GM12878 (cell line): ENCODE measurements around the gene PLEKHO1. TPM values are rescaled to one million over a fixed set of nuclear protein-coding genes. Genes with fewer than 3 reads are reported as not detected.

ENCODE experiments used
- ATAC-seq: fragments of 200-7000 bp; cut with Tn5 transposase; 3 replicates; pipeline ENCODE4 v1.9.1; 2020; ENCODE audit warnings: mild to moderate bottlenecking, moderate library complexity
- BruUV-seq: library from RNA; stranded (reverse); fragments of 400-500 nt; replicated peaks from 2 replicates; lab custom pipeline; 2021; lab: Mats Ljungman, UMichigan
- CTCF ChIA-PET: fragments of 300-600 bp; sonication (Branson Sonifier 250); formaldehyde crosslinking; extraction: SDS; loops from one replicate; lab custom pipeline; 2021; ENCODE audit warnings: inconsistent platforms; lab: Yijun Ruan, JAX
- POLR2A ChIA-PET: fragments of 350-600 bp; formaldehyde crosslinking; extraction: SDS; loops from one replicate; lab custom pipeline; 2021; ENCODE audit warnings: inconsistent platforms; lab: Charles Lee
- RAD21 ChIA-PET: fragments of 300-600 bp; sonication (Branson Sonifier 250); formaldehyde crosslinking; loops from one replicate; lab custom pipeline; 2023; ENCODE audit warnings: antibody characterized with exemption; ENCODE audit not compliant: unreplicated experiment; lab: Charles Lee
- SMC1A ChIA-PET: fragments of 300-600 bp; sonication (Branson Sonifier 250); formaldehyde crosslinking; loops from one replicate; lab custom pipeline; 2023; ENCODE audit not compliant: unreplicated experiment, uncharacterized antibody; lab: Charles Lee
- DNase-seq: peaks from one replicate; pipeline ENCODE4 v3.0.0-alpha.2; 2011; ENCODE audit warnings: low read depth, low spot score
- FAIRE-seq: peaks from 3 replicates; lab custom pipeline; 2011; peaks lifted over from hg19 to GRCh38; lab: Jason Lieb, UNC
- H2AFZ ChIP-seq: 2 replicates; pipeline ENCODE4 v1.6.0; 2011; ENCODE audit warnings: low read depth, low read length, control low read depth; ENCODE audit not compliant: control insufficient read depth
- H3K27ac ChIP-seq: 2 replicates; pipeline ENCODE4 v1.5.1; 2011; ENCODE audit warnings: control low read depth; ENCODE audit not compliant: control insufficient read depth, insufficient read depth
- H3K27me3 ChIP-seq, 2 experiments: replicated peaks in 1 of 2; 2 replicates each; pipeline versions ENCODE4 v1.6.0 to v1.6.1; 2011; ENCODE audit warnings: low read length in 1 of 2; ENCODE audit not compliant: control insufficient read depth in 2 of 2, insufficient read depth in 2 of 2
- H3K36me3 ChIP-seq, 2 experiments: 2 replicates each; pipeline ENCODE4 v1.5.1; 2011; ENCODE audit warnings: low read length in 1 of 2; ENCODE audit not compliant: control insufficient read depth in 2 of 2, insufficient read depth in 2 of 2
- H3K4me1 ChIP-seq: 2 replicates; pipeline ENCODE4 v1.6.1; 2011; ENCODE audit warnings: mild to moderate bottlenecking, low read length, moderate library complexity, mixed read lengths; ENCODE audit not compliant: control insufficient read depth, insufficient read depth
- H3K4me2 ChIP-seq: 2 replicates; pipeline ENCODE4 v1.6.0; 2011; ENCODE audit warnings: control low read depth; ENCODE audit not compliant: control insufficient read depth, insufficient read depth
- H3K4me3 ChIP-seq: fragments of 200-600 bp; sonication (generic); 2 replicates; pipeline ENCODE4 v1.5.1; 2016
- H3K79me2 ChIP-seq: 2 replicates; pipeline ENCODE4 v1.6.0; 2011; ENCODE audit warnings: low read length; ENCODE audit not compliant: control insufficient read depth, insufficient read depth
- H3K9ac ChIP-seq: 2 replicates; pipeline ENCODE4 v1.8.0; 2011; ENCODE audit warnings: low read length, control low read depth, mixed read lengths; ENCODE audit not compliant: control insufficient read depth, insufficient read depth
- H3K9me3 ChIP-seq: replicated peaks from 3 replicates; pipeline ENCODE4 v1.5.1; 2011; ENCODE audit warnings: mild to moderate bottlenecking, low read length; ENCODE audit not compliant: control insufficient read depth, insufficient read depth
- H4K20me1 ChIP-seq: 2 replicates; pipeline ENCODE4 v1.6.0; 2011; ENCODE audit not compliant: control insufficient read depth, insufficient read depth
- CHD4 ChIP-seq: fragments of 200-600 bp; sonication (generic); IDR thresholded peaks from 2 replicates; pipeline ENCODE4 v1.6.1; 2016; ENCODE audit warnings: mild to moderate bottlenecking
- E2F4 ChIP-seq: IDR thresholded peaks from 2 replicates; pipeline ENCODE4 v1.6.1; 2012; ENCODE audit warnings: low read depth, low read length, improper control_type of control experiment
- ELK1 ChIP-seq: IDR thresholded peaks from 2 replicates; pipeline ENCODE4 v1.6.1; 2012; ENCODE audit warnings: low read depth, low read length, improper control_type of control experiment
- PAX5 ChIP-seq: IDR thresholded peaks from 2 replicates; pipeline ENCODE4 v1.6.1; 2011; ENCODE audit warnings: low read depth, low read length, borderline replicate concordance
- ZNF622 ChIP-seq: fragments of 450-650 bp; IDR thresholded peaks from 2 replicates; pipeline ENCODE4 v1.6.1; 2017; ENCODE audit warnings: mild to moderate bottlenecking, inconsistent platforms
- WGBS: methylation state at CpG from one replicate; pipeline ENCODE4 v1.1.6; 2016; ENCODE audit warnings: low lambda C conversion rate; ENCODE audit not compliant: insufficient replicate concordance, insufficient coverage; ENCODE audit errors: missing lambda C conversion rate; 5-methylcytosine and 5-hydroxymethylcytosine counted together
- in situ Hi-C: fragments of 300-500 bp; cut with MboI; formaldehyde crosslinking; loops from 9 replicates; pipeline ENCODE4 v1.14.3; 2018; ENCODE audit warnings: mixed read lengths
- intact Hi-C: fragments of 100-400 bp; cut with micrococcal nuclease; formaldehyde crosslinking; loops from one replicate; pipeline ENCODE4 v1.14.2; 2022; ENCODE audit not compliant: unreplicated experiment
- polyA plus RNA-seq, 11 experiments: library from polyadenylated mRNA; depleted of rRNA in 4 of 11; unstranded in 6 of 11; stranded (reverse) in 5 of 11; fragments of >200 nt; fragmentation: Nextera tagmentation in 4 of 11; fragmentation: Illumina TruSeq in 1 of 11; extraction: Ambion mirVana in 4 of 11; extraction: Trizol in 1 of 11; gene quantifications; 1 replicate in 1 of 11; 2 replicates in 10 of 11; pipeline versions ENCODE4 v1.2.1 to v1.2.3, GENCODE V29; 2011 to 2016; ENCODE audit warnings: inconsistent platforms in 2 of 11, missing spikeins in 2 of 11, low read depth in 1 of 11
- total RNA-seq, 4 experiments: library from RNA; depleted of rRNA in 3 of 4; stranded (reverse); fragments of >200 nt in 3 of 4; fragmentation: Illumina TruSeq in 1 of 4; extraction: Trizol in 1 of 4; gene quantifications; 2 replicates each; pipeline versions ENCODE4 v1.2.1 to v1.2.3, GENCODE V29; 2013 to 2021
- TF ChIP-seq, protein P1 (sequence below): fragments of 450-650 bp; conservative IDR thresholded peaks from 2 replicates; pipeline ENCODE4 v1.6.1; 2017; ENCODE audit warnings: mild to moderate bottlenecking, moderate library complexity

Gene PLEKHO1
- total and polyA plus RNA-seq, 10 of the 15 experiments (the other 5 are each of a cell fraction or from before 2014, with no cell fraction given): 5.3 to 184 (median 88.8) TPM

DNA sequence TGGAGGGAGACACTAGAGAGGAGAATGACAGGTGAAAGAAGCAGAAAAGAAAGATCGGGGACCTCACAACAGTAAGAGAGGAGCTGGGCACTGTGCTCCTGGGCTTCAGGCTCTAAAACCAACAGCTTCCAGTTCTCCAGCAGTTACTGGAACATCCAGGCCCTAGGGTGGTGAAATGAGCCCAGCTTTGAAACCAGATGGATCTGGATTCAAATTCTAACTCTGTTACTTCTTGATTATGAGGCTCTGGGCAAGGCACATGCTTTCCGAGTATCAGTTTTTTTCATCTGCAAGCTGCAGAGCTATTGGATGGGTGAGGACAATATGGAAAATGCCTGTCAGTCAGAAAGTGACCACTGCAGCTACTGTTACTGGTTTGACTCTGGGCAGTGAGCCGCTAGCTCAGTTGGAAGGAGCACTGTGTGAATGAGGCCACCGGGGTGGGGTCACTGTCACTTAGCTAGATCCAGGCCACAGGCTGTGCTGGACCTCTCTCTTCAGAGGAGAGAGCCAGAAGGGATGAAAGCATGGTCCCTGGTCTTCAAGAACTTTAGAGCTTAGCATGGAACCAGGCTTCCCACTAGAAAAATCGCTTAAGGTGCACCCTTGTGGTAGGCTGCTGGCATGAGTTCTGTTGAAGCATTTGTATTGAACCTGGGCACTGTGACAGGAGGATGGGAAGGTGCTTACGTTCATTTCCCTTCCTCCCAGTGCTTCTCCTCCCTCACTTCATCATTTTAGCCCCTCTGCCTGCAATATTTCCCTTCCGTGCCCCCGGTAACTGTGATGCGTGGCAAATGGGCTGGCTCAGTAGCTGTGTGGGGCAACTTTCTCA is 12.2 kb downstream of the PLEKHO1 start (continued):
- TF ChIP-seq E2F4 (no peak), ZNF622 (no peak), ELK1 (no peak), PAX5 (no peak)
- TF ChIP-seq, protein P1, sequence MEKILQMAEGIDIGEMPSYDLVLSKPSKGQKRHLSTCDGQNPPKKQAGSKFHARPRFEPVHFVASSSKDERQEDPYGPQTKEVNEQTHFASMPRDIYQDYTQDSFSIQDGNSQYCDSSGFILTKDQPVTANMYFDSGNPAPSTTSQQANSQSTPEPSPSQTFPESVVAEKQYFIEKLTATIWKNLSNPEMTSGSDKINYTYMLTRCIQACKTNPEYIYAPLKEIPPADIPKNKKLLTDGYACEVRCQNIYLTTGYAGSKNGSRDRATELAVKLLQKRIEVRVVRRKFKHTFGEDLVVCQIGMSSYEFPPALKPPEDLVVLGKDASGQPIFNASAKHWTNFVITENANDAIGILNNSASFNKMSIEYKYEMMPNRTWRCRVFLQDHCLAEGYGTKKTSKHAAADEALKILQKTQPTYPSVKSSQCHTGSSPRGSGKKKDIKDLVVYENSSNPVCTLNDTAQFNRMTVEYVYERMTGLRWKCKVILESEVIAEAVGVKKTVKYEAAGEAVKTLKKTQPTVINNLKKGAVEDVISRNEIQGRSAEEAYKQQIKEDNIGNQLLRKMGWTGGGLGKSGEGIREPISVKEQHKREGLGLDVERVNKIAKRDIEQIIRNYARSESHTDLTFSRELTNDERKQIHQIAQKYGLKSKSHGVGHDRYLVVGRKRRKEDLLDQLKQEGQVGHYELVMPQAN: no peak

DNA sequence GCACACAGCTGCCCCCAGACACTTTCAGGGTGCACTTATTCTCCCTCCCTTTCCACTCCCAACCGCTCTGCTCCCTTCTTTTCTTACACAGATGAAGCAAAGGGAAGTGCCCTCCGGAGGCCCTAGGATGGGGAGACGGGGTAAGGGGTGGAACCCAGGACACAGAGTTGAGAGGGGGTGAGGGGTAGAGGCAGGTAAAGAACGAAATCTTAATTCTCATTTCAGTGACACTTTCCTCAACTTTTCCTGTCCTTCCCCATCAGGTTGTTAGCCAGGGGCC is 12.8 kb downstream of the PLEKHO1 start:
- intact Hi-C loops: no loop called here
- H3K4me3 ChIP-seq: peak overlapping the region; percentile 56
- no peaks in the 10 kb centered on the region for H3K9me3 ChIP-seq
- FAIRE-seq (no peak), DNase-seq (no peak), ATAC-seq (no peak)
- H3K36me3 ChIP-seq: peaks cover 0 to 11% of the 10 kb centered on the region in 2 experiments
- TF ChIP-seq CHD4: no peak
- TF ChIP-seq, protein P1: 0 out of 2 replicates have a peak, but pooled peaks have one; percentile 3
- TSS peak; percentile 98 for BruUV-seq
- peak overlapping the region; percentile 94 for H3K9ac ChIP-seq
- 0% methylated on average over 4 of the region's 4 CpGs for WGBS
- ChIA-PET CTCF (interaction anchor here (0.6 to 19.2 kb wide), 7 partner anchors 8 to 200 kb away, joined by 3 to 577 read pairs (median 10); partner anchors contain the start of genes PLEKHO1 and VPS45), POLR2A (interaction anchor here (0.8 to 8.9 kb wide), 11 partner anchors 12 to 319 kb away, joined by 3 to 120 read pairs (median 6); partner anchors contain the start of genes PLEKHO1 and VPS45), SMC1A (interaction anchor here (0.6 to 15.5 kb wide), 15 partner anchors 12 to 313 kb away, joined by 3 to 338 read pairs (median 5); partner anchors contain the start of genes PLEKHO1 and VPS45), RAD21 (interaction anchor here (0.9 to 15.1 kb wide), 7 partner anchors 12 to 201 kb away, joined by 3 to 287 read pairs (median 7); partner anchors contain the start of gene PLEKHO1)
- no peak overlapping the region for H2AFZ ChIP-seq
- H3K27me3 ChIP-seq: no peaks in the 10 kb centered on the region
- in situ Hi-C loops: no loop called here
- peaks cover 81% of the 10 kb centered on the region for H3K4me1 ChIP-seq
- peak overlapping the region; percentile 94 for H3K4me2 ChIP-seq
- peaks cover 40% of the 10 kb centered on the region for H3K79me2 ChIP-seq
- peak overlapping the region; percentile 100 for H3K27ac ChIP-seq
- no peaks in the 10 kb centered on the region for H4K20me1 ChIP-seq
